HL-60 (cell line): Measurements from ENCODE around the gene DBNDD1.
A peak's percentile ranks its signal among the peaks of the same experiment; 100 is the strongest.

Experiments used
- DNase-seq, 2 experiments: peaks; one replicate each; pipeline ENCODE4 v3.0.0-alpha.2; 2010 to 2020; ENCODE audit warnings: low read depth in 1 of 2, low spot score in 1 of 2
- H3K27ac ChIP-seq: fragments of 250-450 bp; sonication (Bioruptor Pico); replicated peaks from 2 replicates; pipeline ENCODE4 v1.5.1; 2020; ENCODE audit warnings: mild to moderate bottlenecking, moderate library complexity
- H3K27me3 ChIP-seq: fragments of 250-450 bp; sonication (Bioruptor Pico); 2 replicates; pipeline ENCODE4 v1.5.1; 2021; ENCODE audit warnings: mild to moderate bottlenecking, moderate library complexity; ENCODE audit not compliant: insufficient read depth, poor library complexity, severe bottlenecking
- H3K4me3 ChIP-seq: replicated peaks from 2 replicates; pipeline ENCODE4 v1.5.1; 2011; ENCODE audit warnings: mild to moderate bottlenecking, control low read depth, low read length; ENCODE audit not compliant: insufficient read depth
- CTCF ChIP-seq: IDR thresholded peaks from one replicate; pipeline ENCODE4 v1.5.1; 2011; ENCODE audit warnings: low read length, control low read depth, inconsistent platforms; ENCODE audit not compliant: insufficient read depth
- GABPA ChIP-seq: IDR thresholded peaks from 2 replicates; pipeline ENCODE4 v1.6.1; 2012; ENCODE audit warnings: low read depth
- POLR2AphosphoS5 ChIP-seq: IDR thresholded peaks from 2 replicates; pipeline ENCODE4 v1.6.1; 2012; ENCODE audit warnings: low read depth
- REST ChIP-seq: IDR thresholded peaks from 2 replicates; pipeline ENCODE4 v1.6.1; 2012; ENCODE audit warnings: low read depth; ENCODE audit not compliant: insufficient replicate concordance
- SPI1 ChIP-seq: IDR thresholded peaks from 2 replicates; pipeline ENCODE4 v1.6.1; 2012; ENCODE audit warnings: low read depth, mild to moderate bottlenecking, borderline replicate concordance

Gene DBNDD1

GRCh38 chr16:90022209-90023077, 3.2 kb upstream of the DBNDD1 start:
- peak; percentile 67 to 77 for DNase-seq
- Histone ChIP-seq H3K27me3 (no peaks in the 10 kb centered on the region), H3K4me3 (peak overlapping the region; percentile 60), H3K27ac (peak overlapping the region; percentile 46)
- TF ChIP-seq SPI1 (no peak), GABPA (no peak), REST (peak; percentile 17), CTCF (no peak), POLR2AphosphoS5 (peak; percentile 34; the same call in 1 of the 2 replicates)

GRCh38 chr16:90020838-90021382, 1.7 kb upstream of the DBNDD1 start:
- no peak overlapping the region for H3K27ac ChIP-seq
- no peak overlapping the region for H3K4me3 ChIP-seq
- TF ChIP-seq CTCF (no peak), REST (no peak), POLR2AphosphoS5 (no peak), SPI1 (no peak), GABPA (no peak)
- no peaks in the 10 kb centered on the region for H3K27me3 ChIP-seq
- DNase-seq: no peak

- H3K27ac ChIP-seq: no peak overlapping the region
- H3K27me3 ChIP-seq: no peaks in the 10 kb centered on the region
- DNase-seq: no peak
- H3K4me3 ChIP-seq: no peak overlapping the region
- TF ChIP-seq GABPA: no peak
- no peak for TF ChIP-seq POLR2AphosphoS5
- TF ChIP-seq CTCF: no peak
- no peak for TF ChIP-seq SPI1
- no peak for TF ChIP-seq REST
Measured at GRCh38 chr16:90020260-90020837, 1.1 kb upstream of the DBNDD1 start.
